H9 (cell line): ENCODE measurements around the gene ADGRG1. TPM values are rescaled to one million over a fixed set of nuclear protein-coding genes. Genes with fewer than 3 reads are reported as not detected.

ENCODE experiments used
- DNase-seq: peaks from one replicate; pipeline ENCODE4 v3.0.0-alpha.2; 2017
- H2AFZ ChIP-seq: one replicate; pipeline ENCODE4 v1.6.1; 2013; ENCODE audit warnings: mild to moderate bottlenecking, low read length, control low read depth, moderate library complexity
- H2AK5ac ChIP-seq: 2 replicates; pipeline ENCODE4 v1.6.1; 2013; ENCODE audit warnings: low read length, control low read depth, mixed read lengths; ENCODE audit not compliant: insufficient read length
- H2BK120ac ChIP-seq: one replicate; pipeline ENCODE4 v1.6.1; 2013; ENCODE audit warnings: low read depth, mild to moderate bottlenecking, low read length, control low read depth, inconsistent platforms; ENCODE audit not compliant: poor library complexity, severe bottlenecking
- H2BK12ac ChIP-seq: 2 replicates; pipeline ENCODE4 v1.6.1; 2013; ENCODE audit warnings: low read length, control low read depth, mixed read lengths, low read depth; ENCODE audit not compliant: insufficient read length
- H2BK15ac ChIP-seq: 2 replicates; pipeline ENCODE4 v1.6.1; 2013; ENCODE audit warnings: low read depth, low read length, control low read depth
- H2BK20ac ChIP-seq: one replicate; pipeline ENCODE4 v1.6.1; 2013; ENCODE audit warnings: low read depth, mild to moderate bottlenecking, low read length, control low read depth, inconsistent platforms; ENCODE audit not compliant: poor library complexity, severe bottlenecking
- H2BK5ac ChIP-seq: 2 replicates; pipeline ENCODE4 v1.6.1; 2013; ENCODE audit warnings: low read length, control low read depth, mixed read lengths; ENCODE audit not compliant: insufficient read length
- H3K14ac ChIP-seq: 2 replicates; pipeline ENCODE4 v1.6.1; 2013; ENCODE audit warnings: low read length, control low read depth; ENCODE audit not compliant: insufficient read depth
- H3K18ac ChIP-seq: 2 replicates; pipeline ENCODE4 v1.6.1; 2013; ENCODE audit warnings: low read depth, mild to moderate bottlenecking, mixed read lengths, low read length, control low read depth; ENCODE audit not compliant: insufficient read length
- H3K23ac ChIP-seq: 2 replicates; pipeline ENCODE4 v1.6.1; 2013; ENCODE audit warnings: low read length, control low read depth, mixed read lengths, low read depth; ENCODE audit not compliant: insufficient read length
- H3K23me2 ChIP-seq: 2 replicates; pipeline ENCODE4 v1.6.1; 2013; ENCODE audit warnings: low read depth, mild to moderate bottlenecking, mixed read lengths, low read length, control low read depth; ENCODE audit not compliant: insufficient read length, poor library complexity, severe bottlenecking
- H3K27ac ChIP-seq: 2 replicates; pipeline ENCODE4 v1.5.1; 2013; ENCODE audit warnings: low read length, control low read depth, mixed read lengths, low read depth; ENCODE audit not compliant: insufficient read length
- H3K27me3 ChIP-seq: 2 replicates; pipeline ENCODE4 v1.6.1; 2013; ENCODE audit warnings: low read length, control low read depth, inconsistent platforms; ENCODE audit not compliant: insufficient read depth
- H3K4ac ChIP-seq: 2 replicates; pipeline ENCODE4 v1.6.1; 2013; ENCODE audit warnings: low read depth, mild to moderate bottlenecking, control low read depth, inconsistent platforms, low read length, moderate library complexity
- H3K4me1 ChIP-seq: 2 replicates; pipeline ENCODE4 v1.6.1; 2013; ENCODE audit warnings: low read length, control low read depth, inconsistent platforms; ENCODE audit not compliant: insufficient read depth
- H3K4me2 ChIP-seq: 2 replicates; pipeline ENCODE4 v1.6.1; 2013; ENCODE audit warnings: low read length, control low read depth, mixed read lengths; ENCODE audit not compliant: insufficient read length, insufficient read depth
- H3K56ac ChIP-seq: 2 replicates; pipeline ENCODE4 v1.6.1; 2013; ENCODE audit warnings: low read depth, mild to moderate bottlenecking, mixed read lengths, low read length, control low read depth; ENCODE audit not compliant: insufficient read length
- H3K79me1 ChIP-seq: 2 replicates; pipeline ENCODE4 v1.6.1; 2013; ENCODE audit warnings: low read depth, mild to moderate bottlenecking, moderate library complexity, low read length, control low read depth, inconsistent platforms; ENCODE audit not compliant: insufficient read depth, poor library complexity, severe bottlenecking
- H3K79me2 ChIP-seq: 2 replicates; pipeline ENCODE4 v1.6.1; 2013; ENCODE audit warnings: low read length, control low read depth, inconsistent platforms; ENCODE audit not compliant: insufficient read depth
- H3K9ac ChIP-seq: 2 replicates; pipeline ENCODE4 v1.6.1; 2013; ENCODE audit warnings: low read length, control low read depth, mixed read lengths; ENCODE audit not compliant: insufficient read length; ENCODE audit errors: extremely low read depth
- H3K9me3 ChIP-seq: one replicate; pipeline ENCODE4 v1.6.1; 2013; ENCODE audit warnings: low read depth, low read length, inconsistent platforms; ENCODE audit not compliant: control insufficient read depth
- H3T11ph ChIP-seq: one replicate; pipeline ENCODE4 v1.6.1; 2013; ENCODE audit warnings: mild to moderate bottlenecking, low read length, control low read depth, inconsistent platforms
- H4K20me1 ChIP-seq: one replicate; pipeline ENCODE4 v1.6.1; 2013; ENCODE audit not compliant: control insufficient read depth, insufficient read length, insufficient read depth
- H4K5ac ChIP-seq: 2 replicates; pipeline ENCODE4 v1.6.1; 2013; ENCODE audit warnings: low read depth, mild to moderate bottlenecking, mixed read lengths, low read length, control low read depth; ENCODE audit not compliant: insufficient read length
- H4K8ac ChIP-seq: replicated peaks from 2 replicates; pipeline ENCODE4 v1.6.1; 2013; ENCODE audit warnings: low read length, control low read depth, mixed read lengths, low read depth; ENCODE audit not compliant: insufficient read length
- H4K91ac ChIP-seq: 2 replicates; pipeline ENCODE4 v1.6.1; 2013; ENCODE audit warnings: low read depth, mild to moderate bottlenecking, moderate library complexity, mixed read lengths, low read length, control low read depth; ENCODE audit not compliant: insufficient read length
- H3K27ac Mint-ChIP-seq, 3 experiments: 2 replicates in 2 of 3; 3 replicates in 1 of 3; pipeline ENCODE4 v1.8.0; 2020 to 2021; ENCODE audit warnings: mixed read lengths in 3 of 3, mild to moderate bottlenecking in 1 of 3, moderate library complexity in 1 of 3
- H3K27me3 Mint-ChIP-seq: 2 replicates; pipeline ENCODE4 v1.8.0; 2021; ENCODE audit warnings: low read depth, mild to moderate bottlenecking, moderate library complexity, mixed read lengths
- H3K36me3 Mint-ChIP-seq, 3 experiments: 2 replicates in 2 of 3; 3 replicates in 1 of 3; pipeline ENCODE4 v1.8.0; 2020 to 2021; ENCODE audit warnings: low read depth in 3 of 3, mixed read lengths in 3 of 3; ENCODE audit not compliant: insufficient read depth in 1 of 3
- H3K4me1 Mint-ChIP-seq, 2 experiments: 2 replicates each; pipeline ENCODE4 v1.8.0; 2020; ENCODE audit warnings: mixed read lengths in 2 of 2
- H3K4me3 Mint-ChIP-seq, 2 experiments: 2 replicates in 1 of 2; 3 replicates in 1 of 2; pipeline ENCODE4 v1.8.0; 2020 to 2021; ENCODE audit warnings: mild to moderate bottlenecking in 2 of 2, mixed read lengths in 2 of 2, moderate library complexity in 1 of 2
- H3K9me3 Mint-ChIP-seq, 2 experiments: 2 replicates in 1 of 2; 3 replicates in 1 of 2; pipeline ENCODE4 v1.8.0; 2020; ENCODE audit warnings: mild to moderate bottlenecking in 2 of 2, mixed read lengths in 2 of 2, moderate library complexity in 1 of 2
- WGBS: extraction: QIAGEN DNeasy Blood & Tissue Kit; methylation state at CpG from one replicate; pipeline ENCODE4 v1.1.7; 2013; ENCODE audit warnings: missing lambda C conversion rate, low lambda C conversion rate, mixed read lengths; ENCODE audit not compliant: insufficient read length; ENCODE audit errors: extremely low coverage; 5-methylcytosine and 5-hydroxymethylcytosine counted together
- total RNA-seq: library from RNA; stranded (reverse); gene quantifications from 2 replicates; pipeline ENCODE4 v1.2.1, GENCODE V29; 2021
- TF ChIP-seq, protein P1 (sequence below): fragments of 200-600 bp; sonication (generic); conservative IDR thresholded peaks from 3 replicates; pipeline ENCODE4 v1.8.0; 2021; ENCODE audit warnings: antibody characterized with exemption, mild to moderate bottlenecking

ADGRG1 gene
- total RNA-seq, 1 experiment from 2014 or later, result 1.1 TPM

- Mint-ChIP-seq H3K27ac (no peak overlapping the region; a peak in 1 of 7 replicates), H3K27me3 (no peaks in the 10 kb centered on the region), H3K4me3 (no peak overlapping the region), H3K36me3 (no peaks in the 10 kb centered on the region), H3K4me1 (peaks cover 8 to 29% of the 10 kb centered on the region in 2 experiments), H3K9me3 (no peaks in the 10 kb centered on the region)
- H3K4me1 ChIP-seq, result no peaks in the 10 kb centered on the region
- H3K27ac ChIP-seq, result no peak overlapping the region
- H2AK5ac ChIP-seq, result no peak overlapping the region
- no peak overlapping the region for H3K56ac ChIP-seq
- H3K27me3 ChIP-seq, result no peaks in the 10 kb centered on the region
- no peak overlapping the region for H4K8ac ChIP-seq
- no peaks in the 10 kb centered on the region for H3K79me1 ChIP-seq
- no peak overlapping the region for H3K9ac ChIP-seq
- H2AFZ ChIP-seq, result no peak overlapping the region
- no peaks in the 10 kb centered on the region for H3K23me2 ChIP-seq
- H2BK5ac ChIP-seq, result no peak overlapping the region
- H4K5ac ChIP-seq, result no peak overlapping the region
- no CpG with 5 or more reads among the region's 4 CpGs for WGBS
- no peak overlapping the region for H3K23ac ChIP-seq
- peak; percentile 11 for DNase-seq
- no peak overlapping the region for H3T11ph ChIP-seq
- no peak overlapping the region for H3K14ac ChIP-seq
- H4K91ac ChIP-seq, result no peak overlapping the region
- H3K9me3 ChIP-seq, result no peaks in the 10 kb centered on the region
- TF ChIP-seq, protein P1, sequence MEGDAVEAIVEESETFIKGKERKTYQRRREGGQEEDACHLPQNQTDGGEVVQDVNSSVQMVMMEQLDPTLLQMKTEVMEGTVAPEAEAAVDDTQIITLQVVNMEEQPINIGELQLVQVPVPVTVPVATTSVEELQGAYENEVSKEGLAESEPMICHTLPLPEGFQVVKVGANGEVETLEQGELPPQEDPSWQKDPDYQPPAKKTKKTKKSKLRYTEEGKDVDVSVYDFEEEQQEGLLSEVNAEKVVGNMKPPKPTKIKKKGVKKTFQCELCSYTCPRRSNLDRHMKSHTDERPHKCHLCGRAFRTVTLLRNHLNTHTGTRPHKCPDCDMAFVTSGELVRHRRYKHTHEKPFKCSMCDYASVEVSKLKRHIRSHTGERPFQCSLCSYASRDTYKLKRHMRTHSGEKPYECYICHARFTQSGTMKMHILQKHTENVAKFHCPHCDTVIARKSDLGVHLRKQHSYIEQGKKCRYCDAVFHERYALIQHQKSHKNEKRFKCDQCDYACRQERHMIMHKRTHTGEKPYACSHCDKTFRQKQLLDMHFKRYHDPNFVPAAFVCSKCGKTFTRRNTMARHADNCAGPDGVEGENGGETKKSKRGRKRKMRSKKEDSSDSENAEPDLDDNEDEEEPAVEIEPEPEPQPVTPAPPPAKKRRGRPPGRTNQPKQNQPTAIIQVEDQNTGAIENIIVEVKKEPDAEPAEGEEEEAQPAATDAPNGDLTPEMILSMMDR, result no peak
- no peak overlapping the region for H2BK12ac ChIP-seq
- no peak overlapping the region for H2BK120ac ChIP-seq
- H2BK15ac ChIP-seq, result no peak overlapping the region
- H3K4ac ChIP-seq, result no peak overlapping the region
- no peak overlapping the region for H3K4me2 ChIP-seq
- H3K79me2 ChIP-seq, result no peaks in the 10 kb centered on the region
- no peak overlapping the region for H3K18ac ChIP-seq
- H2BK20ac ChIP-seq, result no peak overlapping the region
- H4K20me1 ChIP-seq, result no peaks in the 10 kb centered on the region
Measured at GRCh38 chr16:57616876-57617275, 11.6 kb upstream of the ADGRG1 start.
